Right kidney (tissue), 1 donor: ENCODE measurements around the gene PTBP3.
"Not testable (repeated sequence)": the region's sequence is repeated elsewhere in the genome, so short reads cannot be mapped to it uniquely, and the experiment has no call there.

ENCODE experiments used
- DNase-seq: peaks from one replicate; pipeline ENCODE4 v3.0.0-alpha.2; 2016

PTBP3 gene

GRCh38 chr9:112271466-112272098 lies 61.8 kb downstream of the PTBP3 start:
- DNase-seq = no peak

- no peak for DNase-seq
Measured at GRCh38 chr9:112268413-112268812, 65.0 kb downstream of the PTBP3 start.

GRCh38 chr9:112267086-112267485 lies 66.3 kb downstream of the PTBP3 start:
- not testable (repeated sequence) for DNase-seq

GRCh38 chr9:112265391-112265790 lies 68.0 kb downstream of the PTBP3 start:
- DNase-seq = no peak

- DNase-seq = no peak
Measured at GRCh38 chr9:112262577-112262976, 70.8 kb downstream of the PTBP3 start.

GRCh38 chr9:112261133-112261532 lies 72.3 kb downstream of the PTBP3 start:
- DNase-seq = no peak

- DNase-seq = no peak
Measured at GRCh38 chr9:112258106-112258505, 75.3 kb downstream of the PTBP3 start.

GRCh38 chr9:112252194-112252593 lies 81.2 kb downstream of the PTBP3 start:
- DNase-seq = no peak

- no peak for DNase-seq
Measured at GRCh38 chr9:112249277-112249676, 84.1 kb downstream of the PTBP3 start.

- DNase-seq = no peak
Measured at GRCh38 chr9:112248722-112249121, 84.7 kb downstream of the PTBP3 start.

- no peak for DNase-seq
Measured at GRCh38 chr9:112247090-112247489, 86.3 kb downstream of the PTBP3 start.

- DNase-seq = no peak
Measured at GRCh38 chr9:112245126-112245525, 88.3 kb downstream of the PTBP3 start.

GRCh38 chr9:112242147-112242804 lies 91.1 kb downstream of the PTBP3 start:
- no peak for DNase-seq

GRCh38 chr9:112241491-112241890 lies 91.9 kb downstream of the PTBP3 start:
- DNase-seq = no peak

GRCh38 chr9:112239708-112240107 lies 93.7 kb downstream of the PTBP3 start:
- no peak for DNase-seq

GRCh38 chr9:112239284-112239683 lies 94.1 kb downstream of the PTBP3 start:
- DNase-seq = no peak

GRCh38 chr9:112234779-112235178 lies 98.6 kb downstream of the PTBP3 start:
- no peak for DNase-seq

GRCh38 chr9:112233769-112234168 lies 99.7 kb downstream of the PTBP3 start:
- DNase-seq = no peak

GRCh38 chr9:112232233-112232632 lies 101.2 kb downstream of the PTBP3 start:
- no peak for DNase-seq

GRCh38 chr9:112226091-112226490 lies 107.3 kb downstream of the PTBP3 start:
- DNase-seq = no peak

- no peak for DNase-seq
Measured at GRCh38 chr9:112224401-112225289, 108.8 kb downstream of the PTBP3 start.

GRCh38 chr9:112218908-112219307 lies 114.5 kb downstream of the PTBP3 start:
- no peak for DNase-seq

- no peak for DNase-seq
Measured at GRCh38 chr9:112212926-112213325, 120.5 kb downstream of the PTBP3 start.
